ENCODE measurements around the gene THUMPD2. TPM values are rescaled to one million over a fixed set of nuclear protein-coding genes. Genes with fewer than 3 reads are reported as not detected.

THUMPD2 gene
- total RNA-seq, 1 donor from 2014 or later, result 5.2 TPM

- TF ChIP-seq CTCF (conservative IDR thresholded peaks at IDR 0.05; ENCODE audit: low read depth, low read length), result no peak
These were observed 16.6 kb downstream of the THUMPD2 start for GRCh38 chr2:39762448-39762847.

GRCh38 chr2:39757156-39757555 is 21.9 kb downstream of the THUMPD2 start:
- no peak for TF ChIP-seq CTCF (conservative IDR thresholded peaks at IDR 0.05; ENCODE audit: low read depth, low read length)
- DNase-seq (ENCODE audit: low read depth), result no peak
- no peak overlapping the region for H3K4me3 ChIP-seq (ENCODE audit: low read depth, low read length)

More at GRCh38 chr2:39762448-39762847, 16.6 kb downstream of the THUMPD2 start:
- no peak for DNase-seq (ENCODE audit: low read depth)
- H3K4me3 ChIP-seq (ENCODE audit: low read depth, low read length), result no peak overlapping the region

GRCh38 chr2:39755466-39755865 is 23.6 kb downstream of the THUMPD2 start:
- H3K4me3 ChIP-seq (ENCODE audit: low read depth, low read length), result no peak overlapping the region
- TF ChIP-seq CTCF (conservative IDR thresholded peaks at IDR 0.05; ENCODE audit: low read depth, low read length), result no peak
- DNase-seq (ENCODE audit: low read depth), result no peak

GRCh38 chr2:39743269-39743776 is 35.7 kb downstream of the THUMPD2 start:
- no peak overlapping the region for H3K4me3 ChIP-seq (ENCODE audit: low read depth, low read length)
- no peak for DNase-seq (ENCODE audit: low read depth)
- no peak for TF ChIP-seq CTCF (conservative IDR thresholded peaks at IDR 0.05; ENCODE audit: low read depth, low read length)

GRCh38 chr2:39741871-39742270 is 37.2 kb downstream of the THUMPD2 start:
- no peak for TF ChIP-seq CTCF (conservative IDR thresholded peaks at IDR 0.05; ENCODE audit: low read depth, low read length)
- no peak for DNase-seq (ENCODE audit: low read depth)
- no peak overlapping the region for H3K4me3 ChIP-seq (ENCODE audit: low read depth, low read length)

- TF ChIP-seq CTCF (conservative IDR thresholded peaks at IDR 0.05; ENCODE audit: low read depth, low read length), result no peak
- no peak for DNase-seq (ENCODE audit: low read depth)
- no peak overlapping the region for H3K4me3 ChIP-seq (ENCODE audit: low read depth, low read length)
These were observed 39.7 kb downstream of the THUMPD2 start for GRCh38 chr2:39739386-39739785.

- no peak for TF ChIP-seq CTCF (conservative IDR thresholded peaks at IDR 0.05; ENCODE audit: low read depth, low read length)
- no peak for DNase-seq (ENCODE audit: low read depth)
- H3K4me3 ChIP-seq (ENCODE audit: low read depth, low read length), result no peak overlapping the region
These were observed 40.1 kb downstream of the THUMPD2 start for GRCh38 chr2:39738936-39739335.
